ENCODE data around the gene TNFRSF14.
"Not testable (repeated sequence)": the region's sequence is repeated elsewhere in the genome, so short reads cannot be mapped to it uniquely, and the experiment has no call there.

TNFRSF14 gene

GRCh38 chr1:2554621-2555387 lies 1.4 kb upstream of the TNFRSF14 start:
- no peak for DNase-seq

GRCh38 chr1:2555634-2556276 lies 416 bp upstream of the TNFRSF14 start:
- DNase-seq: no peak

- DNase-seq: no peak
These were observed 709 bp downstream of the TNFRSF14 start for GRCh38 chr1:2556678-2557481.

- DNase-seq: no peak
These were observed 1.6 kb downstream of the TNFRSF14 start for GRCh38 chr1:2557482-2558400.

GRCh38 chr1:2558420-2558819 lies 2.2 kb downstream of the TNFRSF14 start:
- DNase-seq: no peak

GRCh38 chr1:2558861-2559260 lies 2.7 kb downstream of the TNFRSF14 start:
- no peak for DNase-seq

- no peak for DNase-seq
These were observed 3.5 kb downstream of the TNFRSF14 start for GRCh38 chr1:2559509-2560298.

- no peak for DNase-seq
These were observed 4.3 kb downstream of the TNFRSF14 start for GRCh38 chr1:2560299-2561073.

GRCh38 chr1:2561446-2561845 lies 5.3 kb downstream of the TNFRSF14 start:
- DNase-seq: no peak

GRCh38 chr1:2561898-2562895 lies 6.0 kb downstream of the TNFRSF14 start:
- no peak for DNase-seq

GRCh38 chr1:2563205-2563604 lies 7.0 kb downstream of the TNFRSF14 start:
- no peak for DNase-seq

GRCh38 chr1:2564006-2564814 lies 8.0 kb downstream of the TNFRSF14 start:
- DNase-seq: no peak

GRCh38 chr1:2564815-2565374 lies 8.7 kb downstream of the TNFRSF14 start:
- peak in 1 of 2 experiments; percentile 32 for DNase-seq

- DNase-seq: no peak
These were observed 10.2 kb downstream of the TNFRSF14 start for GRCh38 chr1:2566101-2567045.

- DNase-seq: no peak
These were observed 11.0 kb downstream of the TNFRSF14 start for GRCh38 chr1:2567083-2567679.

GRCh38 chr1:2568187-2568816 lies 12.1 kb downstream of the TNFRSF14 start:
- not testable (repeated sequence) for DNase-seq
